WERI-Rb-1 (cell line): ENCODE data around the gene MB21D2.

Source experiments
- DNase-seq: peaks from one replicate; pipeline ENCODE4 v3.0.0-alpha.2; 2020
- H3K27ac ChIP-seq: fragments of 250-450 bp; sonication (Bioruptor Pico); 2 replicates; pipeline ENCODE4 v1.5.1; 2020; ENCODE audit warnings: mild to moderate bottlenecking, moderate library complexity
- H3K27me3 ChIP-seq: fragments of 250-450 bp; sonication (Bioruptor Pico); 2 replicates; pipeline ENCODE4 v1.5.1; 2021; ENCODE audit warnings: mild to moderate bottlenecking, low read depth, moderate library complexity; ENCODE audit not compliant: insufficient read depth, severe bottlenecking
- H3K36me3 ChIP-seq: fragments of 250-450 bp; sonication (Bioruptor Pico); 2 replicates; pipeline ENCODE4 v1.5.1; 2020; ENCODE audit warnings: mild to moderate bottlenecking, moderate library complexity
- H3K4me3 ChIP-seq: 2 replicates; pipeline ENCODE4 v1.5.1; 2011; ENCODE audit warnings: low read depth, mild to moderate bottlenecking, control low read depth, low read length
- H3K9me3 ChIP-seq: fragments of 250-450 bp; sonication (Bioruptor Pico); 2 replicates; pipeline ENCODE4 v1.5.1; 2021; ENCODE audit warnings: mild to moderate bottlenecking, moderate library complexity; ENCODE audit not compliant: severe bottlenecking
- TF ChIP-seq, protein P1 (sequence below): IDR thresholded peaks from 2 replicates; pipeline ENCODE4 v1.5.1; 2011; ENCODE audit warnings: low read depth, mild to moderate bottlenecking, control low read depth, inconsistent platforms, low read length

Gene MB21D2

GRCh38 chr3:192864941-192865340 is 52.7 kb downstream of the MB21D2 start:
- no peaks in the 10 kb centered on the region for H3K9me3 ChIP-seq
- H3K4me3 ChIP-seq = no peak overlapping the region
- H3K27me3 ChIP-seq = no peaks in the 10 kb centered on the region
- H3K27ac ChIP-seq = no peak overlapping the region
- TF ChIP-seq, protein P1, sequence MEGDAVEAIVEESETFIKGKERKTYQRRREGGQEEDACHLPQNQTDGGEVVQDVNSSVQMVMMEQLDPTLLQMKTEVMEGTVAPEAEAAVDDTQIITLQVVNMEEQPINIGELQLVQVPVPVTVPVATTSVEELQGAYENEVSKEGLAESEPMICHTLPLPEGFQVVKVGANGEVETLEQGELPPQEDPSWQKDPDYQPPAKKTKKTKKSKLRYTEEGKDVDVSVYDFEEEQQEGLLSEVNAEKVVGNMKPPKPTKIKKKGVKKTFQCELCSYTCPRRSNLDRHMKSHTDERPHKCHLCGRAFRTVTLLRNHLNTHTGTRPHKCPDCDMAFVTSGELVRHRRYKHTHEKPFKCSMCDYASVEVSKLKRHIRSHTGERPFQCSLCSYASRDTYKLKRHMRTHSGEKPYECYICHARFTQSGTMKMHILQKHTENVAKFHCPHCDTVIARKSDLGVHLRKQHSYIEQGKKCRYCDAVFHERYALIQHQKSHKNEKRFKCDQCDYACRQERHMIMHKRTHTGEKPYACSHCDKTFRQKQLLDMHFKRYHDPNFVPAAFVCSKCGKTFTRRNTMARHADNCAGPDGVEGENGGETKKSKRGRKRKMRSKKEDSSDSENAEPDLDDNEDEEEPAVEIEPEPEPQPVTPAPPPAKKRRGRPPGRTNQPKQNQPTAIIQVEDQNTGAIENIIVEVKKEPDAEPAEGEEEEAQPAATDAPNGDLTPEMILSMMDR = no peak
- H3K36me3 ChIP-seq = no peaks in the 10 kb centered on the region
- no peak for DNase-seq

- Histone ChIP-seq H3K36me3 (no peaks in the 10 kb centered on the region), H3K27ac (no peak overlapping the region), H3K4me3 (no peak overlapping the region), H3K9me3 (no peaks in the 10 kb centered on the region), H3K27me3 (no peaks in the 10 kb centered on the region)
- TF ChIP-seq, protein P1 = no peak
- no peak for DNase-seq
These were observed 54.6 kb downstream of the MB21D2 start for GRCh38 chr3:192863091-192863420.

DNA sequence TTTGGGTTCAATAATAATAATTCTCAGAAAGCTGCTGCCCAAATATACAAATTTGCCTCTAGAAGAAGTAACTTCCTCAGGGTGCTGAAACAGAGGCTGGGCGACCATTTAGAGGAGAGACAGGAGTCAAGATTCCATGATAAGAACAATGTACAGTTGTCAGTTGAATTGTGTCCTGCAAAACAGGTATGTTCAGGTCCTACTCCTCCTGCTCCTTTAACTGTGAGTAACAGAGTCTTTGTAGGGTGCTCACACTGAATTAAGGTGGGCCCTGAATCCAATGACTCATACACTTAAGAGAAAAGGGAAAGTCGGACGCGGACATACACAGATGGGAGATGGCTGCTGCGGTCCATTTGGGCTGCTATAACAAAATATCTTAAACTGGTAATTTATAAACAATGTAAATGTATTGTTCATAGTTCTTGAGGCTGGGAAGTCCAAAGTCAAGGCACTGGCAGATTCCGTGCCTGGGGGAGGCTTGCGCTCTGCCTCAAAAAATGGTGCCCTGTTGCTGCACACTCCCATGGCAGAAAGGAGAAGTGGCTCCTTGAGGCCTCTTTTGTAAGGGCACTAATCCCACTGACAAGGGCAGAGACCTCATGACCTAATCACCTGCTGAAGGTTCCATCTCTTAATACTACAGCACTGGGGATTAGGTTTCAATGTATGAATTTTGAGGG is 55.1 kb downstream of the MB21D2 start:
- no peak for DNase-seq
- Histone ChIP-seq H3K36me3 (no peaks in the 10 kb centered on the region), H3K9me3 (no peaks in the 10 kb centered on the region), H3K4me3 (no peak overlapping the region), H3K27me3 (no peaks in the 10 kb centered on the region), H3K27ac (no peak overlapping the region)
- TF ChIP-seq, protein P1 = no peak

DNA sequence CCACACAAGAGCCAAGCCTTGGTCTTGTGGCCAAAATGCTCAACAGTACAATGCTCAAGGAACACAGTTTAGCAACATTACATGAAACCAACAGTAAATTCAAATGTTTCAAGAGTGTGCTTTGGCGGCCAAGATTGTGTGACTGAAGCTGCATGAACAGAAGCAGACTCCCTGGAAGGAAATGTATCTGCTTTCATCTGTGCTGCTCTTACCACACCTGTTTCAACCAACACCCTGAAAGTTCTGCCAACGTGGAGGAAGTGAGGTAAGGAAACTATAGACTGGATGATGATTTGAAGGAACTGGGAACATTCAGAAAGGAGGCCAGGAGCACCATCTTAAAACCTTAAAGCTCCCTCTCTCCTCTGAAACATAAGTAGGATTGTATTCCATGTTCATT is 55.7 kb downstream of the MB21D2 start:
- no peak for DNase-seq
- Histone ChIP-seq H3K9me3 (no peaks in the 10 kb centered on the region), H3K27ac (no peak overlapping the region), H3K4me3 (no peak overlapping the region), H3K36me3 (no peaks in the 10 kb centered on the region), H3K27me3 (no peaks in the 10 kb centered on the region)
- TF ChIP-seq, protein P1 = no peak

- H3K27me3 ChIP-seq = no peaks in the 10 kb centered on the region
- no peak overlapping the region for H3K4me3 ChIP-seq
These were observed 57.2 kb downstream of the MB21D2 start for GRCh38 chr3:192860454-192860853.

More at GRCh38 chr3:192860454-192860853, 57.2 kb downstream of the MB21D2 start:
- no peaks in the 10 kb centered on the region for H3K9me3 ChIP-seq
- TF ChIP-seq, protein P1 = no peak
- DNase-seq = no peak
- no peak overlapping the region for H3K27ac ChIP-seq
- no peaks in the 10 kb centered on the region for H3K36me3 ChIP-seq
